ENCODE data around the gene CBY2.
"Not testable (repeated sequence)": the region's sequence is repeated elsewhere in the genome, so short reads cannot be mapped to it uniquely, and the experiment has no call there.

DNA sequence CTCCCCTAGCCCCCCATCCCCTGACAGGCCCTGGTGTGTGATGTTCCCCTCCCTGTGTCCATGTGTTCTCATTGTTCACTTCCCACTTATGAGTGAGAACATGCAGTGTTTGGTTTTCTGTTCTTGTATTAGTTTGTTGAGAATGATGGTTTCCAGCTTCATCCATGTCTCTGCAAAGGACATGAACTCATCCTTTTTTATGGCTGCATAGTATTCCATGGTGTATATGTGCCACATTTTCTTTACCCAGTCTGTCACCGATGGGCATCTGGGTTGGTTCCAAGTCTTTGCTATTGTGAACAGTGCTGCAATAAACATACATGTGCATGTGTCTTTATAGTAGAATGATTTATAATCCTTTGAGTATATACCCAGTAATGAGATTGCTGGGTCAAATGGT, 39.2 kb upstream of the CBY2 start:
- not testable (repeated sequence) for TF ChIP-seq POLR2A, CTCF (IDR thresholded peaks at IDR 0.05)
